AG20443 (cell line): ENCODE measurements around the gene TPGS2.
"Not testable (repeated sequence)": the region's sequence is repeated elsewhere in the genome, so short reads cannot be mapped to it uniquely, and the experiment has no call there.

Experiments
- DNase-seq: peaks from one replicate; pipeline ENCODE4 v3.0.0; 2012; ENCODE audit warnings: low spot score, mixed read lengths

Gene TPGS2

GRCh38 chr18:36821681-36822080 is 7.1 kb downstream of the TPGS2 start:
- DNase-seq = no peak

GRCh38 chr18:36819621-36820020 is 9.2 kb downstream of the TPGS2 start:
- DNase-seq = no peak

- DNase-seq = no peak
These were observed 10.2 kb downstream of the TPGS2 start for GRCh38 chr18:36818652-36819051.

GRCh38 chr18:36817039-36817438 is 11.8 kb downstream of the TPGS2 start:
- no peak for DNase-seq

- not testable (repeated sequence) for DNase-seq
These were observed 12.7 kb downstream of the TPGS2 start for GRCh38 chr18:36816096-36816495.

GRCh38 chr18:36814994-36815393 is 13.8 kb downstream of the TPGS2 start:
- DNase-seq = no peak

GRCh38 chr18:36813824-36814223 is 15.0 kb downstream of the TPGS2 start:
- DNase-seq = no peak

- peak; percentile 55 for DNase-seq
These were observed 15.6 kb downstream of the TPGS2 start for GRCh38 chr18:36813101-36813775.

GRCh38 chr18:36812678-36813077 is 16.1 kb downstream of the TPGS2 start:
- DNase-seq = no peak

GRCh38 chr18:36811955-36812354 is 16.8 kb downstream of the TPGS2 start:
- DNase-seq = no peak

- peak; percentile 80 for DNase-seq
These were observed 17.4 kb downstream of the TPGS2 start for GRCh38 chr18:36811430-36811829.

- DNase-seq = peak; percentile 79
These were observed 19.0 kb downstream of the TPGS2 start for GRCh38 chr18:36809590-36810381.

- DNase-seq = peak; percentile 56
These were observed 20.1 kb downstream of the TPGS2 start for GRCh38 chr18:36808681-36809080.

GRCh38 chr18:36805105-36805504 is 23.7 kb downstream of the TPGS2 start:
- DNase-seq = no peak

GRCh38 chr18:36798738-36799473 is 29.9 kb downstream of the TPGS2 start:
- DNase-seq = no peak

- no peak for DNase-seq
These were observed 36.0 kb downstream of the TPGS2 start for GRCh38 chr18:36792634-36793283.

GRCh38 chr18:36786686-36787085 is 42.1 kb downstream of the TPGS2 start:
- peak; percentile 89 for DNase-seq

- DNase-seq = no peak
These were observed 45.0 kb downstream of the TPGS2 start for GRCh38 chr18:36783792-36784191.

- no peak for DNase-seq
These were observed 46.1 kb downstream of the TPGS2 start for GRCh38 chr18:36782710-36783109.

GRCh38 chr18:36780748-36781147 is 48.1 kb downstream of the TPGS2 start:
- DNase-seq = no peak

- no peak for DNase-seq
These were observed 51.2 kb downstream of the TPGS2 start for GRCh38 chr18:36777566-36777965.

GRCh38 chr18:36776650-36777049 is 52.2 kb downstream of the TPGS2 start:
- no peak for DNase-seq
